Skeletal muscle satellite cell (primary cell): ENCODE data around the gene RNF220.
"Not testable (repeated sequence)": the region's sequence is repeated elsewhere in the genome, so short reads cannot be mapped to it uniquely, and the experiment has no call there.

Experiments used
- H3K27me3 ChIP-seq: 2 replicates; pipeline ENCODE4 v1.7.0; 2013; ENCODE audit warnings: low read length; ENCODE audit not compliant: control insufficient read depth, insufficient read depth
- H3K36me3 ChIP-seq: 2 replicates; pipeline ENCODE4 v1.7.0; 2013; ENCODE audit warnings: mild to moderate bottlenecking, control low read depth, low read length; ENCODE audit not compliant: insufficient read depth
- H3K4me1 ChIP-seq: 2 replicates; pipeline ENCODE4 v1.7.0; 2013; ENCODE audit warnings: low read length; ENCODE audit not compliant: control insufficient read depth, insufficient read depth
- H3K4me2 ChIP-seq: 2 replicates; pipeline ENCODE4 v1.7.0; 2013; ENCODE audit warnings: mild to moderate bottlenecking, low read length
- H3K4me3 ChIP-seq: 2 replicates; pipeline ENCODE4 v1.7.0; 2013; ENCODE audit warnings: low read length
- H3K9ac ChIP-seq: 2 replicates; pipeline ENCODE4 v1.7.0; 2013; ENCODE audit warnings: mild to moderate bottlenecking, low read depth, low read length, moderate library complexity
- H3K9me3 ChIP-seq: replicated peaks from 2 replicates; pipeline ENCODE4 v1.7.0; 2013; ENCODE audit warnings: mild to moderate bottlenecking, control low read depth, low read length

Gene RNF220

GRCh38 chr1:44501047-44501890 is 96.2 kb downstream of the RNF220 start:
- H3K4me1 ChIP-seq: no peaks in the 10 kb centered on the region

GRCh38 chr1:44502823-44503222 is 97.8 kb downstream of the RNF220 start:
- H3K4me2 ChIP-seq, H3K9me3 ChIP-seq, H3K4me1 ChIP-seq, H3K4me3 ChIP-seq, H3K36me3 ChIP-seq, H3K9ac ChIP-seq: not testable (repeated sequence)
- peaks cover 77% of the 10 kb centered on the region for H3K27me3 ChIP-seq

More at GRCh38 chr1:44501047-44501890, 96.2 kb downstream of the RNF220 start:
- Histone ChIP-seq H3K27me3 (peaks cover 79% of the 10 kb centered on the region), H3K9ac (no peak overlapping the region), H3K9me3 (no peaks in the 10 kb centered on the region), H3K36me3 (no peaks in the 10 kb centered on the region), H3K4me3 (no peak overlapping the region), H3K4me2 (no peak overlapping the region)

- Histone ChIP-seq H3K9ac (no peak overlapping the region), H3K27me3 (peaks cover 76% of the 10 kb centered on the region), H3K9me3 (no peaks in the 10 kb centered on the region), H3K4me1 (no peaks in the 10 kb centered on the region), H3K4me2 (no peak overlapping the region), H3K4me3 (no peak overlapping the region), H3K36me3 (no peaks in the 10 kb centered on the region)
These were observed 98.6 kb downstream of the RNF220 start for GRCh38 chr1:44503625-44504024.

GRCh38 chr1:44505210-44505993 is 100.3 kb downstream of the RNF220 start:
- Histone ChIP-seq H3K9ac (no peak overlapping the region), H3K27me3 (peaks cover 69% of the 10 kb centered on the region), H3K4me2 (no peak overlapping the region), H3K36me3 (no peaks in the 10 kb centered on the region), H3K9me3 (no peaks in the 10 kb centered on the region), H3K4me1 (no peaks in the 10 kb centered on the region), H3K4me3 (no peak overlapping the region)

- Histone ChIP-seq H3K9ac (no peak overlapping the region), H3K9me3 (no peaks in the 10 kb centered on the region), H3K27me3 (peaks cover 78% of the 10 kb centered on the region), H3K4me1 (no peaks in the 10 kb centered on the region), H3K36me3 (no peaks in the 10 kb centered on the region), H3K4me2 (no peak overlapping the region), H3K4me3 (no peak overlapping the region)
These were observed 102.7 kb downstream of the RNF220 start for GRCh38 chr1:44507490-44508396.

- no peaks in the 10 kb centered on the region for H3K4me1 ChIP-seq
- H3K4me3 ChIP-seq: no peak overlapping the region
- no peaks in the 10 kb centered on the region for H3K36me3 ChIP-seq
- no peaks in the 10 kb centered on the region for H3K9me3 ChIP-seq
- no peak overlapping the region for H3K9ac ChIP-seq
- H3K27me3 ChIP-seq: peaks cover 84% of the 10 kb centered on the region
- no peak overlapping the region for H3K4me2 ChIP-seq
These were observed 103.3 kb downstream of the RNF220 start for GRCh38 chr1:44508397-44508745.

- Histone ChIP-seq H3K36me3 (no peaks in the 10 kb centered on the region), H3K27me3 (peaks cover 86% of the 10 kb centered on the region), H3K4me3 (no peak overlapping the region), H3K9me3 (no peaks in the 10 kb centered on the region), H3K9ac (no peak overlapping the region), H3K4me2 (no peak overlapping the region), H3K4me1 (no peaks in the 10 kb centered on the region)
These were observed 106.3 kb downstream of the RNF220 start for GRCh38 chr1:44511363-44511762.

GRCh38 chr1:44511769-44512168 is 106.7 kb downstream of the RNF220 start:
- Histone ChIP-seq H3K4me3 (no peak overlapping the region), H3K9ac (no peak overlapping the region), H3K9me3 (no peaks in the 10 kb centered on the region), H3K4me2 (no peak overlapping the region), H3K36me3 (no peaks in the 10 kb centered on the region), H3K27me3 (peaks cover 86% of the 10 kb centered on the region), H3K4me1 (no peaks in the 10 kb centered on the region)

- H3K27me3 ChIP-seq: peaks cover 87% of the 10 kb centered on the region
- no peaks in the 10 kb centered on the region for H3K4me1 ChIP-seq
- H3K4me2 ChIP-seq: no peak overlapping the region
- no peaks in the 10 kb centered on the region for H3K9me3 ChIP-seq
- H3K4me3 ChIP-seq: no peak overlapping the region
- H3K9ac ChIP-seq: no peak overlapping the region
- H3K36me3 ChIP-seq: no peaks in the 10 kb centered on the region
These were observed 107.3 kb downstream of the RNF220 start for GRCh38 chr1:44512313-44512885.

- peaks cover 82% of the 10 kb centered on the region for H3K27me3 ChIP-seq
- H3K4me2 ChIP-seq: no peak overlapping the region
- no peak overlapping the region for H3K4me3 ChIP-seq
- no peaks in the 10 kb centered on the region for H3K4me1 ChIP-seq
- H3K9ac ChIP-seq: no peak overlapping the region
- no peaks in the 10 kb centered on the region for H3K36me3 ChIP-seq
- no peaks in the 10 kb centered on the region for H3K9me3 ChIP-seq
These were observed 108.1 kb downstream of the RNF220 start for GRCh38 chr1:44513111-44513510.

GRCh38 chr1:44514673-44515072 is 109.6 kb downstream of the RNF220 start:
- no peaks in the 10 kb centered on the region for H3K4me1 ChIP-seq
- peaks cover 78% of the 10 kb centered on the region for H3K27me3 ChIP-seq
- no peak overlapping the region for H3K4me3 ChIP-seq
- no peak overlapping the region for H3K9ac ChIP-seq
- H3K36me3 ChIP-seq: no peaks in the 10 kb centered on the region
- no peaks in the 10 kb centered on the region for H3K9me3 ChIP-seq
- H3K4me2 ChIP-seq: no peak overlapping the region
